GM12865 (cell line): ENCODE results near the gene VCAM1.
"Not testable (repeated sequence)": the region's sequence is repeated elsewhere in the genome, so short reads cannot be mapped to it uniquely, and the experiment has no call there.

Experiments used
- DNase-seq: peaks from one replicate; pipeline ENCODE4 v3.0.0; 2010; ENCODE audit warnings: low read depth
- H3K4me3 ChIP-seq: 2 replicates; pipeline ENCODE4 v1.5.1; 2011; ENCODE audit warnings: mild to moderate bottlenecking, low read depth, low read length, control low read depth
- CTCF ChIP-seq: IDR thresholded peaks from 2 replicates; pipeline ENCODE4 v1.5.1; 2011; ENCODE audit warnings: low read length, control low read depth, low read depth, inconsistent platforms; ENCODE audit not compliant: insufficient read depth; ENCODE audit errors: missing control alignments

Gene VCAM1

GRCh38 chr1:100774370-100774769 is 54.8 kb downstream of the VCAM1 start:
- no peak overlapping the region for H3K4me3 ChIP-seq
- no peak for DNase-seq
- no peak for TF ChIP-seq CTCF

GRCh38 chr1:100775483-100775882 is 55.9 kb downstream of the VCAM1 start:
- no peak for DNase-seq
- no peak for TF ChIP-seq CTCF

GRCh38 chr1:100778748-100779147 is 59.2 kb downstream of the VCAM1 start:
- no peak for TF ChIP-seq CTCF
- DNase-seq, result no peak
- no peak overlapping the region for H3K4me3 ChIP-seq

More at GRCh38 chr1:100775483-100775882, 55.9 kb downstream of the VCAM1 start:
- H3K4me3 ChIP-seq, result no peak overlapping the region

- H3K4me3 ChIP-seq, result no peak overlapping the region
- no peak for TF ChIP-seq CTCF
- no peak for DNase-seq
Observed at GRCh38 chr1:100780814-100781213, 61.3 kb downstream of the VCAM1 start.

GRCh38 chr1:100781728-100782127 is 62.2 kb downstream of the VCAM1 start:
- not testable (repeated sequence) for DNase-seq

GRCh38 chr1:100782473-100783039 is 63.0 kb downstream of the VCAM1 start:
- no peak for TF ChIP-seq CTCF
- no peak overlapping the region for H3K4me3 ChIP-seq
- DNase-seq, result peak; percentile 2

More at GRCh38 chr1:100781728-100782127, 62.2 kb downstream of the VCAM1 start:
- not testable (repeated sequence) for H3K4me3 ChIP-seq

GRCh38 chr1:100785470-100786052 is 66.0 kb downstream of the VCAM1 start:
- TF ChIP-seq CTCF, result no peak
- no peak for DNase-seq
- no peak overlapping the region for H3K4me3 ChIP-seq
